Lower lobe of right lung (tissue), 2 donors: ENCODE measurements around the gene MYO5B. TPM values are rescaled to one million over a fixed set of nuclear protein-coding genes. Genes with fewer than 3 reads are reported as not detected.

Experiments
- ATAC-seq, 2 donors: fragments of 200-7000 bp; cut with Tn5 transposase; one replicate each; pipeline ENCODE4 v1.9.1; 2020 to 2022; ENCODE audit warnings: mild to moderate bottlenecking in 2 of 2, moderate library complexity in 2 of 2
- DNase-seq: peaks from one replicate; pipeline ENCODE4 v3.0.0-alpha.2; 2020
- H3K27ac ChIP-seq: fragments of 200-600 bp; one replicate; pipeline ENCODE4 v1.8.0; 2022
- H3K27me3 ChIP-seq: fragments of 200-600 bp; one replicate; pipeline ENCODE4 v1.8.0; 2022; ENCODE audit warnings: low read depth
- H3K36me3 ChIP-seq: fragments of 200-600 bp; one replicate; pipeline ENCODE4 v1.8.0; 2022; ENCODE audit warnings: mild to moderate bottlenecking
- H3K4me1 ChIP-seq: fragments of 200-600 bp; one replicate; pipeline ENCODE4 v1.8.0; 2022
- H3K4me3 ChIP-seq: fragments of 200-600 bp; one replicate; pipeline ENCODE4 v1.8.0; 2022; ENCODE audit warnings: mild to moderate bottlenecking
- H3K9me3 ChIP-seq: fragments of 200-600 bp; one replicate; pipeline ENCODE4 v1.8.0; 2022
- CTCF ChIP-seq: fragments of 200-600 bp; IDR thresholded peaks from one replicate; pipeline ENCODE4 v1.8.0; 2022; ENCODE audit warnings: antibody characterized with exemption, mild to moderate bottlenecking
- intact Hi-C: fragments of 100-400 bp; cut with DNase I; formaldehyde crosslinking; loops from one replicate; pipeline ENCODE4 v1.11.0; 2022
- total RNA-seq: library from RNA; stranded (reverse); fragmentation: NEBNext Ultra II Directional; extraction: Animal tissue kit (Norgen Biotek cat#: 25700); gene quantifications from one replicate; pipeline ENCODE4 v1.2.1, GENCODE V29; 2021
- donor health status: DM: no; HTN: yes; CAD: no; lungs with severe emphysema.

The MYO5B gene
- total RNA-seq, 1 donor from 2014 or later: 23.3 TPM

- no peak for TF ChIP-seq CTCF
- intact Hi-C loops: no loop called here
- Histone ChIP-seq H3K4me1 (peaks cover 7% of the 10 kb centered on the region), H3K9me3 (no peaks in the 10 kb centered on the region), H3K27me3 (no peaks in the 10 kb centered on the region), H3K27ac (no peak overlapping the region), H3K4me3 (no peak overlapping the region), H3K36me3 (no peaks in the 10 kb centered on the region)
- DNase-seq (no peak), ATAC-seq (peak; percentile 76 to 84)
These were observed 79.9 kb downstream of the MYO5B start for GRCh38 chr18:50115095-50115494.

GRCh38 chr18:50114448-50114847 lies 80.5 kb downstream of the MYO5B start:
- no peak overlapping the region for H3K27ac ChIP-seq
- H3K4me3 ChIP-seq: no peak overlapping the region
- peaks cover 7% of the 10 kb centered on the region for H3K4me1 ChIP-seq
- intact Hi-C loops: no loop called here
- ATAC-seq: peak; percentile 35 to 71
- TF ChIP-seq CTCF: no peak
- no peaks in the 10 kb centered on the region for H3K36me3 ChIP-seq
- no peak for DNase-seq
- H3K27me3 ChIP-seq: no peaks in the 10 kb centered on the region
- H3K9me3 ChIP-seq: no peaks in the 10 kb centered on the region

GRCh38 chr18:50113726-50114125 lies 81.2 kb downstream of the MYO5B start:
- no peak for TF ChIP-seq CTCF
- peaks cover 7% of the 10 kb centered on the region for H3K4me1 ChIP-seq
- H3K9me3 ChIP-seq: no peaks in the 10 kb centered on the region
- no peak overlapping the region for H3K4me3 ChIP-seq
- no peaks in the 10 kb centered on the region for H3K27me3 ChIP-seq
- intact Hi-C loops: no loop called here
- no peaks in the 10 kb centered on the region for H3K36me3 ChIP-seq
- DNase-seq: no peak
- no peak overlapping the region for H3K27ac ChIP-seq
- peak in 1 of 2 donors; percentile 40 for ATAC-seq

GRCh38 chr18:50111398-50111797 lies 83.5 kb downstream of the MYO5B start:
- peaks cover 7% of the 10 kb centered on the region for H3K4me1 ChIP-seq
- H3K4me3 ChIP-seq: no peak overlapping the region
- no peaks in the 10 kb centered on the region for H3K27me3 ChIP-seq
- ATAC-seq (no peak), DNase-seq (no peak)
- no peak overlapping the region for H3K27ac ChIP-seq
- TF ChIP-seq CTCF: no peak
- intact Hi-C loops: no loop called here
- no peaks in the 10 kb centered on the region for H3K9me3 ChIP-seq
- H3K36me3 ChIP-seq: no peaks in the 10 kb centered on the region

GRCh38 chr18:50107468-50107977 lies 87.4 kb downstream of the MYO5B start:
- no peaks in the 10 kb centered on the region for H3K9me3 ChIP-seq
- no peak overlapping the region for H3K27ac ChIP-seq
- no peak for TF ChIP-seq CTCF
- H3K4me3 ChIP-seq: no peak overlapping the region
- no peaks in the 10 kb centered on the region for H3K27me3 ChIP-seq
- no peak for ATAC-seq
- intact Hi-C loops: no loop called here
- H3K36me3 ChIP-seq: no peaks in the 10 kb centered on the region
- no peaks in the 10 kb centered on the region for H3K4me1 ChIP-seq
- no peak for DNase-seq

GRCh38 chr18:50105027-50105426 lies 89.9 kb downstream of the MYO5B start:
- no peak for ATAC-seq

More at GRCh38 chr18:50105027-50105426, 89.9 kb downstream of the MYO5B start:
- Histone ChIP-seq H3K4me3 (no peak overlapping the region), H3K27me3 (no peaks in the 10 kb centered on the region), H3K9me3 (no peaks in the 10 kb centered on the region), H3K36me3 (no peaks in the 10 kb centered on the region), H3K27ac (no peak overlapping the region), H3K4me1 (no peaks in the 10 kb centered on the region)
- DNase-seq: no peak
- no peak for TF ChIP-seq CTCF
- intact Hi-C loops: no loop called here
